GM12878 (cell line): ENCODE data around the gene KCNA5. TPM values are rescaled to one million over a fixed set of nuclear protein-coding genes. Genes with fewer than 3 reads are reported as not detected.

Source experiments
- ATAC-seq: fragments of 200-7000 bp; cut with Tn5 transposase; 3 replicates; pipeline ENCODE4 v1.9.1; 2020; ENCODE audit warnings: mild to moderate bottlenecking, moderate library complexity
- BruUV-seq: library from RNA; stranded (reverse); fragments of 400-500 nt; replicated peaks from 2 replicates; lab custom pipeline; 2021; lab: Mats Ljungman, UMichigan
- CTCF ChIA-PET: fragments of 300-600 bp; sonication (Branson Sonifier 250); formaldehyde crosslinking; extraction: SDS; loops from one replicate; lab custom pipeline; 2021; ENCODE audit warnings: inconsistent platforms; lab: Yijun Ruan, JAX
- POLR2A ChIA-PET: fragments of 350-600 bp; formaldehyde crosslinking; extraction: SDS; loops from one replicate; lab custom pipeline; 2021; ENCODE audit warnings: inconsistent platforms; lab: Charles Lee
- RAD21 ChIA-PET: fragments of 300-600 bp; sonication (Branson Sonifier 250); formaldehyde crosslinking; loops from one replicate; lab custom pipeline; 2023; ENCODE audit warnings: antibody characterized with exemption; ENCODE audit not compliant: unreplicated experiment; lab: Charles Lee
- SMC1A ChIA-PET: fragments of 300-600 bp; sonication (Branson Sonifier 250); formaldehyde crosslinking; loops from one replicate; lab custom pipeline; 2023; ENCODE audit not compliant: unreplicated experiment, uncharacterized antibody; lab: Charles Lee
- DNase-seq: peaks from one replicate; pipeline ENCODE4 v3.0.0-alpha.2; 2011; ENCODE audit warnings: low read depth, low spot score
- FAIRE-seq: peaks from 3 replicates; lab custom pipeline; 2011; peaks lifted over from hg19 to GRCh38; lab: Jason Lieb, UNC
- H2AFZ ChIP-seq: 2 replicates; pipeline ENCODE4 v1.6.0; 2011; ENCODE audit warnings: low read depth, low read length, control low read depth; ENCODE audit not compliant: control insufficient read depth
- H3K27ac ChIP-seq: 2 replicates; pipeline ENCODE4 v1.5.1; 2011; ENCODE audit warnings: control low read depth; ENCODE audit not compliant: control insufficient read depth, insufficient read depth
- H3K27me3 ChIP-seq, 2 experiments: replicated peaks in 1 of 2; 2 replicates each; pipeline versions ENCODE4 v1.6.0 to v1.6.1; 2011; ENCODE audit warnings: low read length in 1 of 2; ENCODE audit not compliant: control insufficient read depth in 2 of 2, insufficient read depth in 2 of 2
- H3K36me3 ChIP-seq, 2 experiments: 2 replicates each; pipeline ENCODE4 v1.5.1; 2011; ENCODE audit warnings: low read length in 1 of 2; ENCODE audit not compliant: control insufficient read depth in 2 of 2, insufficient read depth in 2 of 2
- H3K4me1 ChIP-seq: 2 replicates; pipeline ENCODE4 v1.6.1; 2011; ENCODE audit warnings: mild to moderate bottlenecking, low read length, moderate library complexity, mixed read lengths; ENCODE audit not compliant: control insufficient read depth, insufficient read depth
- H3K4me2 ChIP-seq: 2 replicates; pipeline ENCODE4 v1.6.0; 2011; ENCODE audit warnings: control low read depth; ENCODE audit not compliant: control insufficient read depth, insufficient read depth
- H3K4me3 ChIP-seq: fragments of 200-600 bp; sonication (generic); 2 replicates; pipeline ENCODE4 v1.5.1; 2016
- H3K79me2 ChIP-seq: 2 replicates; pipeline ENCODE4 v1.6.0; 2011; ENCODE audit warnings: low read length; ENCODE audit not compliant: control insufficient read depth, insufficient read depth
- H3K9ac ChIP-seq: 2 replicates; pipeline ENCODE4 v1.8.0; 2011; ENCODE audit warnings: low read length, control low read depth, mixed read lengths; ENCODE audit not compliant: control insufficient read depth, insufficient read depth
- H3K9me3 ChIP-seq: replicated peaks from 3 replicates; pipeline ENCODE4 v1.5.1; 2011; ENCODE audit warnings: mild to moderate bottlenecking, low read length; ENCODE audit not compliant: control insufficient read depth, insufficient read depth
- H4K20me1 ChIP-seq: 2 replicates; pipeline ENCODE4 v1.6.0; 2011; ENCODE audit not compliant: control insufficient read depth, insufficient read depth
- BMI1 ChIP-seq: fragments of 450-650 bp; IDR thresholded peaks from 2 replicates; pipeline ENCODE4 v1.6.1; 2016; ENCODE audit warnings: mild to moderate bottlenecking, moderate library complexity, borderline replicate concordance
- CBX5 ChIP-seq: sonication (generic); IDR thresholded peaks from 2 replicates; pipeline ENCODE4 v1.6.1; 2016; ENCODE audit warnings: low read depth, moderate library complexity, mild to moderate bottlenecking, inconsistent platforms
- CHD1 ChIP-seq: IDR thresholded peaks from 2 replicates; pipeline ENCODE4 v1.6.1; 2012; ENCODE audit warnings: low read depth, low read length, improper control_type of control experiment
- CHD2 ChIP-seq: IDR thresholded peaks from 2 replicates; pipeline ENCODE4 v1.6.1; 2011; ENCODE audit warnings: low read depth, low read length, improper control_type of control experiment, borderline replicate concordance
- CHD4 ChIP-seq: fragments of 200-600 bp; sonication (generic); IDR thresholded peaks from 2 replicates; pipeline ENCODE4 v1.6.1; 2016; ENCODE audit warnings: mild to moderate bottlenecking
- EGR1 ChIP-seq, 2 experiments: IDR thresholded peaks; 1 replicate in 1 of 2; 2 replicates in 1 of 2; pipeline ENCODE4 v1.6.1; 2011 to 2012; ENCODE audit warnings: low read depth in 2 of 2, low read length in 2 of 2, borderline replicate concordance in 1 of 2, mild to moderate bottlenecking in 1 of 2, moderate library complexity in 1 of 2
- GABPA ChIP-seq: IDR thresholded peaks from 2 replicates; pipeline ENCODE4 v1.6.1; 2014; ENCODE audit warnings: antibody characterized with exemption, low read depth, mild to moderate bottlenecking, inconsistent platforms
- IRF3 ChIP-seq: fragments of 450-650 bp; IDR thresholded peaks from 2 replicates; pipeline ENCODE4 v1.6.1; 2014; ENCODE audit warnings: mild to moderate bottlenecking
- IRF5 ChIP-seq: fragments of 450-650 bp; IDR thresholded peaks from 2 replicates; pipeline ENCODE4 v1.6.1; 2017; ENCODE audit warnings: borderline replicate concordance
- NKRF ChIP-seq: fragments of 450-650 bp; conservative IDR thresholded peaks from 2 replicates; pipeline ENCODE4 v1.6.1; 2017; ENCODE audit warnings: mild to moderate bottlenecking, moderate library complexity
- POLR2AphosphoS2 ChIP-seq: IDR thresholded peaks from 2 replicates; pipeline ENCODE4 v1.6.1; 2011; ENCODE audit warnings: low read depth, mild to moderate bottlenecking, low read length, improper control_type of control experiment, moderate library complexity
- RELB ChIP-seq: fragments of 450-650 bp; IDR thresholded peaks from 2 replicates; pipeline ENCODE4 v1.6.1; 2017; ENCODE audit warnings: low read depth, mild to moderate bottlenecking, moderate library complexity
- RFX5 ChIP-seq: IDR thresholded peaks from 2 replicates; pipeline ENCODE4 v1.6.1; 2011; ENCODE audit warnings: low read depth, low read length, improper control_type of control experiment
- SMARCA5 ChIP-seq: fragments of 450-650 bp; IDR thresholded peaks from 2 replicates; pipeline ENCODE4 v1.6.1; 2017; ENCODE audit warnings: mild to moderate bottlenecking
- SUZ12 ChIP-seq: fragments of 200-600 bp; sonication (generic); IDR thresholded peaks from one replicate; pipeline ENCODE4 v1.6.1; 2018; ENCODE audit warnings: antibody characterized with exemption, mild to moderate bottlenecking; ENCODE audit not compliant: unreplicated experiment
- ZNF207 ChIP-seq: fragments of 450-650 bp; IDR thresholded peaks from 2 replicates; pipeline ENCODE4 v1.6.1; 2014; ENCODE audit warnings: antibody characterized with exemption, mild to moderate bottlenecking, borderline replicate concordance
- WGBS: methylation state at CpG from one replicate; pipeline ENCODE4 v1.1.6; 2016; ENCODE audit warnings: low lambda C conversion rate; ENCODE audit not compliant: insufficient replicate concordance, insufficient coverage; ENCODE audit errors: missing lambda C conversion rate; 5-methylcytosine and 5-hydroxymethylcytosine counted together
- in situ Hi-C: fragments of 300-500 bp; cut with MboI; formaldehyde crosslinking; loops from 9 replicates; pipeline ENCODE4 v1.14.3; 2018; ENCODE audit warnings: mixed read lengths
- intact Hi-C: fragments of 100-400 bp; cut with micrococcal nuclease; formaldehyde crosslinking; loops from one replicate; pipeline ENCODE4 v1.14.2; 2022; ENCODE audit not compliant: unreplicated experiment
- polyA plus RNA-seq, 11 experiments: library from polyadenylated mRNA; depleted of rRNA in 4 of 11; unstranded in 6 of 11; stranded (reverse) in 5 of 11; fragments of >200 nt; fragmentation: Nextera tagmentation in 4 of 11; fragmentation: Illumina TruSeq in 1 of 11; extraction: Ambion mirVana in 4 of 11; extraction: Trizol in 1 of 11; gene quantifications; 1 replicate in 1 of 11; 2 replicates in 10 of 11; pipeline versions ENCODE4 v1.2.1 to v1.2.3, GENCODE V29; 2011 to 2016; ENCODE audit warnings: inconsistent platforms in 2 of 11, missing spikeins in 2 of 11, low read depth in 1 of 11
- total RNA-seq, 4 experiments: library from RNA; depleted of rRNA in 3 of 4; stranded (reverse); fragments of >200 nt in 3 of 4; fragmentation: Illumina TruSeq in 1 of 4; extraction: Trizol in 1 of 4; gene quantifications; 2 replicates each; pipeline versions ENCODE4 v1.2.1 to v1.2.3, GENCODE V29; 2013 to 2021

KCNA5 gene
- total and polyA plus RNA-seq, 10 of the 15 experiments (the other 5 are each of a cell fraction or from before 2014, with no cell fraction given), result 0.11 to 0.56 (median 0.19) TPM; not detected in 4

GRCh38 chr12:5088586-5089264, 45.0 kb downstream of the KCNA5 start (continued):
- TF ChIP-seq RELB, result no peak
- no peak for TF ChIP-seq GABPA
- no peak for TF ChIP-seq CHD2
- TF ChIP-seq CHD4, result no peak

- FAIRE-seq (no peak), ATAC-seq (no peak), DNase-seq (no peak)
- H3K4me3 ChIP-seq, result no peak overlapping the region
- ChIA-PET SMC1A (no interaction called here), POLR2A (no interaction called here), RAD21 (interaction anchor here (1.3 kb wide), 1 partner anchor 73 kb away, joined by 3 read pairs; no protein-coding TSS in a partner anchor), CTCF (no interaction called here)
- H3K27me3 ChIP-seq, result no peaks in the 10 kb centered on the region; a peak in 1 of 4 replicates
- no peak overlapping the region for H3K4me2 ChIP-seq
- H3K9ac ChIP-seq, result no peak overlapping the region
- in situ Hi-C loops, result no loop called here
- TF ChIP-seq EGR1 (IDR thresholded peaks at IDR 0.05; ENCODE audit: borderline replicate concordance in 1 of 2, low read depth in 2 of 2, low read length in 2 of 2) (no peak), NKRF (no peak), BMI1 (no peak), SMARCA5 (no peak), ZNF207 (no peak), POLR2AphosphoS2 (no peak), CHD1 (no peak), SUZ12 (no peak), IRF3 (no peak), RFX5 (no peak), IRF5 (no peak), CBX5 (no peak)
- BruUV-seq, result no TSS peak
- H4K20me1 ChIP-seq, result no peaks in the 10 kb centered on the region
- intact Hi-C loops, result no loop called here
- WGBS, result 0% methylated on average over 1 of the region's 1 CpG
- H3K4me1 ChIP-seq, result no peaks in the 10 kb centered on the region; the same call in 1 of the 2 replicates
- no peaks in the 10 kb centered on the region for H3K36me3 ChIP-seq
- no peak overlapping the region for H3K27ac ChIP-seq
- no peaks in the 10 kb centered on the region for H3K79me2 ChIP-seq
- H2AFZ ChIP-seq, result no peak overlapping the region
- H3K9me3 ChIP-seq, result no peaks in the 10 kb centered on the region
These were observed 50.9 kb downstream of the KCNA5 start for GRCh38 chr12:5094551-5094950.
